Measurements from ENCODE around the gene NTM. TPM values are rescaled to one million over a fixed set of nuclear protein-coding genes. Genes with fewer than 3 reads are reported as not detected.

The NTM gene
- total RNA-seq, 1 donor, result 52.2 TPM

- no peak for TF ChIP-seq CTCF (IDR thresholded peaks at IDR 0.05; ENCODE audit: insufficient read depth, low read length)
- H3K4me3 ChIP-seq (ENCODE audit: low read depth, low read length), result no peak overlapping the region
- DNase-seq (ENCODE audit: low read depth), result no peak
Observed at GRCh38 chr11:131499199-131499598, 128.8 kb downstream of the NTM start.

DNA sequence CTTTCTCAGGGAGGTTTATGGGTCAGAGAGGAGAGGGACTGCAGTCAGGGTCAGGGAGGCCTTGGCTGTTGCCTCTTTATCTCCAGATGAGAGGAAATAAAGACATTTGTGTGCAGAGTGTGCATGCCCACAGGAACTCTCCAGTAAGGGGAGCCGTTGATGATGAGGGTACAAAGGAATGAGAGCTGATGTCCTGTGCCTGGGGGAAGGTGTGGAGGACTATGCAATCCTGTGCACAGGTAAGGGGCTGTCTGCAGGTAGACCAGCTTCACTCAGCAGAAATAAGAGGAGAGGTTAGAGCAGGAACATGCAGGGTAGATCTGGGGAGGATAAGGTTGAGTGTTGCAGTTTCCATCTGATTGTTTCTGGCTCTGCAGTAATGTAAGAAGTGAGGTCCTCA, 132.6 kb downstream of the NTM start:
- H3K4me3 ChIP-seq (ENCODE audit: low read depth, low read length), result no peak overlapping the region
- no peak for DNase-seq (ENCODE audit: low read depth)
- TF ChIP-seq CTCF (IDR thresholded peaks at IDR 0.05; ENCODE audit: insufficient read depth, low read length), result no peak

DNA sequence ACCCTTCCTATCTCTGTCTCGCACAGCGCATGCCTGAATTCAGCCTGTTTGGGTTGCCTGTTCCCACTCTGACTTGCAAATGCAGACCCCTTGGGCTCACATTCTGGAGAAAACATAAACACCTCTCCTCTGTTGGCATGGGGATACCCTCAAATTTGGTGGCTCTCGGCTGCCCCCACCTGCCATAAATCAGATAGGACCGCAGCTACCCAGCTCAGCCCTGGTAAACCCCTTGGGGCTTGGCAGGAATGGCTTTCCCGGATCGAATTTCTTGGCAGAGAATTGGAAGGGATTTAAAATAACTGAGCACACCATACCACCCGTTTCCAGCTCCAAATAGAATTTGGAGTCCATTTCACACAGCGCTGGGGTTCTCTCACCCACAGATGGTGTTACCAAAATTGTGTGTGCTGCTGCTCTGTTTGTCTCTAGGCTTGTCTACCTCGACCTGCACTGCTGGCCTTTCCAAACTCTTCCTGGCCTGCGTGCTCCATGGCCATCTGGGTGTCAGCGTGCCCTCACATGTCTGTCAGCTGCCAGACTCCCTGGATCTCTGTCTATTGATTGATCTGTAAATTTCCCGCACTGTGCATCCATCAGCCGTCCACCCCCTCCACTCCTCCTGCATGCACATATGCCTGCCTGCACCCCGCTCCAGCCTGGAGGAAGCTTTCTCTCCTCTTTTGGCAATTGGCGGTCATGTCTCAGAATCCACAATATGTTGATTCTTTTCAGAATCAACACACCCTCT, 134.0 kb downstream of the NTM start:
- TF ChIP-seq CTCF (IDR thresholded peaks at IDR 0.05; ENCODE audit: insufficient read depth, low read length), result no peak
- DNase-seq (ENCODE audit: low read depth), result no peak
- H3K4me3 ChIP-seq (ENCODE audit: low read depth, low read length), result no peak overlapping the region

DNA sequence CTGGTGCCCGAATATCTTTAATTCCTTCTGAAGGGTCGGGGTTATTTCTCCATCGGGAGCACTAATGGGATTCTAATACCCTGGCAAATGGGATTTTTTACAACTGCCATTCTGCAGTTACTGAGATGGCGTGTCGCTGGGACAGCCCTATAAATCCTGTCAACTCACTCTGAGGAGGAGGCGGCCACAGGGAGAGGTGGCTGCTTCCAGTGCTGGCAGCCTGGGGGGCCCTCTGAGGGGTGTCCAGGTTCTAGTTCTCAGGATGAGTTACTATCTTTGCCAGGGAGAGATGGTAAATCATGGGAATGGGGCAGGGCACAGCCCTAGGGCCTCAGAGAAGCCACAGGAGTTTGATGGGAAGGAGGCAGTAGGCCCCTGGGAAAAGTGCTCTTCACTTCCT, 135.9 kb downstream of the NTM start:
- H3K4me3 ChIP-seq (ENCODE audit: low read depth, low read length), result no peak overlapping the region
- no peak for DNase-seq (ENCODE audit: low read depth)
- TF ChIP-seq CTCF (IDR thresholded peaks at IDR 0.05; ENCODE audit: insufficient read depth, low read length), result no peak

DNA sequence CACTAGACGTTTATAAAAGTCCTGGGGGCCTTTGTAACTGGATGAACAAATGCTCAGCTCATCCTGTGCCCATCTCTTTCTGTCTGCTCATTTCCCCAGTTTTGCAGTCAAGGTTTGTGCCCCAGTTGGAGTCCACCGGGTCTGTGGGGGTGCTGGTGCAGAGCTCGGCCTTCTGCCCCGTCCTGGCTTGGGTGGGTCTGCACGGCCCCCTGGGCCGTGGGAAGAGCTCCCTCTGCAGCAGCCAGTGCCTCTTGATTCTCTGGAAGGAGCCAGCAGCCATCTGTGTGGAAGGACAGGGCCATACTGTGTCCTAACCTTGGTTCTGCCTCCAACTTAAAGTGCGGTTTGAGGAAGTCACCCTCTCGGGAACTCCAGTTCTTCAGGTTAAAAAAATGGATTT, 140.2 kb downstream of the NTM start:
- DNase-seq (ENCODE audit: low read depth), result no peak
- no peak for TF ChIP-seq CTCF (IDR thresholded peaks at IDR 0.05; ENCODE audit: insufficient read depth, low read length)
- H3K4me3 ChIP-seq (ENCODE audit: low read depth, low read length), result no peak overlapping the region

DNA sequence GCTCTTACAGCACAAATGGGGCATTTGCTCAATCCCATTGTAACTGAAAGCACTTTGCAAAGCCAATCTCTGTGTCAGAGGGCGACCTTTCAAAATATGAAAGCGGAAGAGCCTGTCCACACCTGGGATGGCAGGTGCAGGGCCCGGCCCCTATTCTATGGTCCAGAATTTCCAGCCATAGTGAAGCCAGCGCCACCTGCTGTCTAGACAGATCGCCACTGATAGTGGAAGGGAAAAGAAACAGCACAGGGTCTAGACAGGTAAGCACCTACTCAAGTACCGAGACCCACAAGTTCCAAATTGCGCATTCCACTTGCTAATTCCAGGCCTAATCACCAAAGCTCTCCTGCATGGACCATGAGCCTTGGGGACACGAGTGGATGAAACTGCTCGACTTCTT, 141.4 kb downstream of the NTM start:
- DNase-seq (ENCODE audit: low read depth), result no peak
- peak; percentile 38 for TF ChIP-seq CTCF (IDR thresholded peaks at IDR 0.05; ENCODE audit: insufficient read depth, low read length)
- H3K4me3 ChIP-seq (ENCODE audit: low read depth, low read length), result no peak overlapping the region

GRCh38 chr11:131512228-131512627, 141.8 kb downstream of the NTM start:
- DNase-seq (ENCODE audit: low read depth), result no peak
- no peak for TF ChIP-seq CTCF (IDR thresholded peaks at IDR 0.05; ENCODE audit: insufficient read depth, low read length)
- H3K4me3 ChIP-seq (ENCODE audit: low read depth, low read length), result no peak overlapping the region

All from fibroblast of the aortic adventitia (primary cell).